Measurements from ENCODE around the gene PPP6R3.
"Not testable (repeated sequence)": the region's sequence is repeated elsewhere in the genome, so short reads cannot be mapped to it uniquely, and the experiment has no call there.

Gene PPP6R3

GRCh38 chr11:68460741-68461574 is at the start of gene PPP6R3:
Gene PPP6R3 (plus strand): TSS chr11:68460752. CDS start chr11:68537665, 76,913 bp downstream.
- DNase-seq, result no peak

GRCh38 chr11:68411501-68411991 is 49.0 kb upstream of the PPP6R3 start:
- DNase-seq, result no peak

- DNase-seq, result no peak
Observed at GRCh38 chr11:68412593-68413475, 47.7 kb upstream of the PPP6R3 start.

- no peak for DNase-seq
Observed at GRCh38 chr11:68413591-68413999, 47.0 kb upstream of the PPP6R3 start.

GRCh38 chr11:68414496-68415221 is 45.9 kb upstream of the PPP6R3 start:
- DNase-seq, result no peak

GRCh38 chr11:68416070-68416578 is 44.4 kb upstream of the PPP6R3 start:
- no peak for DNase-seq

- DNase-seq, result no peak
Observed at GRCh38 chr11:68418648-68419047, 41.9 kb upstream of the PPP6R3 start.

- no peak for DNase-seq
Observed at GRCh38 chr11:68420171-68420570, 40.4 kb upstream of the PPP6R3 start.

GRCh38 chr11:68423481-68423880 is 37.1 kb upstream of the PPP6R3 start:
- DNase-seq, result no peak

- no peak for DNase-seq
Observed at GRCh38 chr11:68424101-68424632, 36.4 kb upstream of the PPP6R3 start.

GRCh38 chr11:68424981-68425865 is 35.3 kb upstream of the PPP6R3 start:
- no peak for DNase-seq

- no peak for DNase-seq
Observed at GRCh38 chr11:68425866-68426380, 34.6 kb upstream of the PPP6R3 start.

- no peak for DNase-seq
Observed at GRCh38 chr11:68429661-68430060, 30.9 kb upstream of the PPP6R3 start.

GRCh38 chr11:68430384-68430783 is 30.2 kb upstream of the PPP6R3 start:
- DNase-seq, result no peak

- peak; percentile 51 for DNase-seq
Observed at GRCh38 chr11:68430801-68431200, 29.8 kb upstream of the PPP6R3 start.

- DNase-seq, result no peak
Observed at GRCh38 chr11:68431984-68432645, 28.4 kb upstream of the PPP6R3 start.

- no peak for DNase-seq
Observed at GRCh38 chr11:68432874-68433273, 27.7 kb upstream of the PPP6R3 start.

- no peak for DNase-seq
Observed at GRCh38 chr11:68433541-68433940, 27.0 kb upstream of the PPP6R3 start.

- not testable (repeated sequence) for DNase-seq
Observed at GRCh38 chr11:68434159-68434558, 26.4 kb upstream of the PPP6R3 start.

- no peak for DNase-seq
Observed at GRCh38 chr11:68436162-68436888, 24.2 kb upstream of the PPP6R3 start.
